HuH-7.5 (cell line): ENCODE measurements around the gene SLC26A6.

ENCODE experiments used
- DNase-seq: peaks from one replicate; pipeline ENCODE4 v3.0.0; 2011; ENCODE audit warnings: low spot score

Gene SLC26A6

GRCh38 chr3:48599077-48599501 lies 36.2 kb downstream of the SLC26A6 start:
- DNase-seq: no peak

- no peak for DNase-seq
Measured at GRCh38 chr3:48598323-48599076, 36.8 kb downstream of the SLC26A6 start.

GRCh38 chr3:48597408-48597800 lies 37.9 kb downstream of the SLC26A6 start:
- no peak for DNase-seq

- no peak for DNase-seq
Measured at GRCh38 chr3:48596676-48597407, 38.4 kb downstream of the SLC26A6 start.

GRCh38 chr3:48596157-48596556 lies 39.1 kb downstream of the SLC26A6 start:
- no peak for DNase-seq

- DNase-seq: no peak
Measured at GRCh38 chr3:48595526-48596121, 39.6 kb downstream of the SLC26A6 start.

- no peak for DNase-seq
Measured at GRCh38 chr3:48595075-48595525, 40.2 kb downstream of the SLC26A6 start, which contains the start of gene COL7A1. TSS of gene COL7A1 (minus strand) at chr3:48595329. CDS start at chr3:48595159, 170 bp downstream.

- DNase-seq: no peak
Measured at GRCh38 chr3:48594417-48595049, 40.7 kb downstream of the SLC26A6 start.

- no peak for DNase-seq
Measured at GRCh38 chr3:48593337-48593736, 41.9 kb downstream of the SLC26A6 start.

GRCh38 chr3:48592519-48593087 lies 42.7 kb downstream of the SLC26A6 start:
- DNase-seq: no peak

- DNase-seq: no peak
Measured at GRCh38 chr3:48591886-48592518, 43.3 kb downstream of the SLC26A6 start.

- no peak for DNase-seq
Measured at GRCh38 chr3:48591436-48591835, 43.8 kb downstream of the SLC26A6 start.

- DNase-seq: no peak
Measured at GRCh38 chr3:48588230-48588629, 47.0 kb downstream of the SLC26A6 start.

- no peak for DNase-seq
Measured at GRCh38 chr3:48587686-48588085, 47.6 kb downstream of the SLC26A6 start.

GRCh38 chr3:48585411-48585810 lies 49.9 kb downstream of the SLC26A6 start:
- DNase-seq: no peak

GRCh38 chr3:48584836-48585235 lies 50.4 kb downstream of the SLC26A6 start:
- no peak for DNase-seq

GRCh38 chr3:48581621-48582481 lies 53.4 kb downstream of the SLC26A6 start:
- no peak for DNase-seq

GRCh38 chr3:48576647-48577046 lies 58.6 kb downstream of the SLC26A6 start:
- no peak for DNase-seq
